Erythroblast (primary cell): ENCODE data around the gene TRIO.

Source experiments
- DNase-seq, 2 experiments: peaks; one replicate each; lab custom pipeline; 2025; lab: John Stamatoyannopoulos, UW
- GATA1 ChIP-seq: IDR thresholded peaks from 2 replicates; pipeline ENCODE4 v1.6.1; 2011; ENCODE audit warnings: low read depth, mild to moderate bottlenecking, control low read depth, low read length, moderate library complexity
- POLR2A ChIP-seq: IDR thresholded peaks from 2 replicates; pipeline ENCODE4 v1.6.1; 2011; ENCODE audit warnings: mild to moderate bottlenecking, low read length

Gene TRIO

DNA sequence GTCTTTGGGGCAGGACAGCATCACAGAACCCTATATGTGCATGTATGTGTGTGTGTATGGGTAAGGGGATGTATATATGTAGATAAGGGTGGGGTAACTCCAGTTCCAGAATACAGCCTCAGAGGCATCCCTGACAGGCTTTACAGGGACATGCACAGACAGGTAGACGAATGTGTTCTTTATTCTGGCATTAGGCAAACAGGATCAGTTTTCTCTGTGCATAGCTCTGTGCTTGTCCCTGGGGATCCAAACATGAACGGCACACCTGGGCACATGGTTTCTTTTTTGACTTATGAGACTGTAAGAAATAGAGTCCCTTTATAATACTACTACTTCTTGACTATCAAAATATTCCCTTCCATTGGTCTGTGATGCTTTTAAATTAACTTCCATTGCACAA, 120.6 kb downstream of the TRIO start:
- no peak for TF ChIP-seq POLR2A
- no peak for DNase-seq

- TF ChIP-seq POLR2A: no peak
- TF ChIP-seq GATA1: no peak
- peak; percentile 89 to 91 for DNase-seq
These were observed 121.6 kb downstream of the TRIO start for GRCh38 chr5:14264605-14265316.

GRCh38 chr5:14265570-14265969, 122.4 kb downstream of the TRIO start:
- no peak for DNase-seq
- TF ChIP-seq GATA1 (no peak), POLR2A (no peak)

DNA sequence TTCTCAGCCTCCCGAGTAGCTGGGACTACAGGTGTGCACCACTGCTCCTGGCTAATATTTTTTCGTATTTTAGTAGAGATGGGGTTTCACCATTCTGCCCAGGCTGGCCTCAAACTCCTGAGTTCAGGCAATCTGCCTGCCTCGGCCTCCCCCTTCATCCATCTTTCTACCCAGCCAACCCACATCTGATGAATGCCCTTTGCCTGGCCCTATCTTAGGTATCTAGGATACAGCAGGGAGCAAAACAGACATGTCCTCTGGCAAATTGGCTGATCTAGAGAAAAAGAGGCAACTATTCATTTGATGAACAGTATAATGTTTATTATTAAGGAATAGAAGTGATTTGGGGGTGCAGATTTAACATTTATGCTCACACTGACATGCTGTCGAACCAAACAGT, 123.0 kb downstream of the TRIO start:
- TF ChIP-seq GATA1 (no peak), POLR2A (no peak)

GRCh38 chr5:14266686-14267085, 123.5 kb downstream of the TRIO start:
- DNase-seq: peak; percentile 69 to 77
- TF ChIP-seq POLR2A (no peak), GATA1 (no peak)

More for the DNA sequence above, 123.0 kb downstream of the TRIO start:
- no peak for DNase-seq

GRCh38 chr5:14267166-14267838, 124.2 kb downstream of the TRIO start:
- DNase-seq: peak; percentile 61 to 68
- TF ChIP-seq POLR2A: no peak
- TF ChIP-seq GATA1: no peak

DNA sequence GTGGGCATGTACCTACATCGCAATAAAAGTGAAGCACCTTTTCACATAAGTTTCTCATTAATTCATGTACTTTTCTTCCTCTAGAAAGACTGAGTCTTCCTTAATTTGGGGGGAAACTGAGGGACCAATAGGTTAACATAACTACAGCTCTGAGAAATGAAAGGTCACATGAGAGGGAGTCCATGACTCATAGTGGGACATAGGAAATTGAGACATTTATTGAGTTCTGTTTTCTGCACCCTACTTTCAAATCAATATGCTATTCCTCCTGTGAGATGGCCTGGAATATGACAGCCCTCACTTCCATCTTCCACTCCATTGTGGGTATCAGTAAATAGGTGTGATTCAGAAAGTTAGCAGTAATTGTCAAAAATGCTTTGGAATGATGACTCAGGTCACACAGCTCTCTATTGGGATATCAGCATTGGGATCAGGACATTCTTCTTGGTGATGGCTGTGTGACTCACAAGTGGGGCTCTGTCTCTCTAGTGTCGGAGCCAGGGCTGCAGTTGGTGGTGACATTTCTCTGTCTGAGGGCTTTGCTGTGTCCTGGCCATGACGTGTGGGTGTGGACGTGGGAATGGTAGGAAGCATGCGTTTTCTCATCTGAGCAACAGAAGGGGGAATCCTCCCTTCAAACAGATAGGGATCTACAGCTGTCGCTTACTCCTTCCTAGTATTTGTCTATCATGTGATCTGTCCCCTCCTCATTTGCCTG, 125.0 kb downstream of the TRIO start:
- DNase-seq: peak; percentile 41 to 75
- TF ChIP-seq POLR2A: no peak
- no peak for TF ChIP-seq GATA1

GRCh38 chr5:14268738-14269137, 125.6 kb downstream of the TRIO start:
- DNase-seq: peak in 1 of 2 experiments; percentile 27

DNA sequence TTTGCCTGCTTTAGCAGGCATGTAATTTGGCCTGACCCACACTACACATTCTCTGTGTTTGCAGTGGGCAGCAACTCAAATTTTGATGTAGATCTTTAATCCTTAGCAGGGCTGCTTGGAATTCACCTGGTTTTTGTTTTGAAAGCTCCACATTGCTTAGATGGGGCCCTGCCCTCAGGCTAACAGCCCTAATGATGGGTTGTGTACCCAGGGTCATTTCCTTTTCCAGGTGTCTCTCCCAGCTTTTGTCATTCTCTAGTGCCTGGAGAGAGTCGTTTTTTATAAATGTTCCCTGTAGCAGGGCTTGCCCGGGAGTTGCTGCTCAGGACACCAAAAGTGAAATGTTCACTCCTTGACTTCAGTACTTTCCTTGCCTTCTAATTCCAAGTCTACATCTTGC, 126.3 kb downstream of the TRIO start:
- TF ChIP-seq POLR2A: no peak
- no peak for TF ChIP-seq GATA1

More at GRCh38 chr5:14268738-14269137, 125.6 kb downstream of the TRIO start:
- TF ChIP-seq POLR2A (no peak), GATA1 (no peak)

DNA sequence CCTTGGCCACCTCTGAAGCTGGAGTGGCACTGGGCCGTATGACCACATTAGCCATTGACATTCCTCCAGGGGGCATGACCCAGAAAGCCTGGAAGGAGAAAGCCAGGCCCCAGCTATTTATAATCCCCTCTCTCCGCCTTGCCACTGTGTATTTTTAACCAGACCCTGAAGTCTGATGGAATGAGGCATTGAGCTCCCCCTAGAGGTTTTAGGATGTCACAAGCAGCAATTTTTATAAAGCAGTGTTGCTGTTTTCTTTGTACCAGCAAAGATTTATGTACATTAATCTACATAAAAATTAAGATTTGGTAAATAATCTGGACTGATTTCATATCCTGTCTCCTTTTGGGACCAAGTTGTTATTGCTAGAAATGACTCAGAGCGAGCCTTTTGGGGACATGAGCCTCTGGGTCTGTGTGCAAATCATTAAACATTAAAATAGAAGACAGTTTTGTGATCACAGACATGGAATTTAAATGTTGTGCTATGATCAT, 127.1 kb downstream of the TRIO start:
- TF ChIP-seq GATA1: no peak
- no peak for TF ChIP-seq POLR2A
- peak; percentile 45 to 58 for DNase-seq

More for the DNA sequence above, 126.3 kb downstream of the TRIO start:
- DNase-seq: no peak

GRCh38 chr5:14272548-14273205, 129.5 kb downstream of the TRIO start:
- TF ChIP-seq POLR2A (no peak), GATA1 (no peak)
- DNase-seq: no peak

DNA sequence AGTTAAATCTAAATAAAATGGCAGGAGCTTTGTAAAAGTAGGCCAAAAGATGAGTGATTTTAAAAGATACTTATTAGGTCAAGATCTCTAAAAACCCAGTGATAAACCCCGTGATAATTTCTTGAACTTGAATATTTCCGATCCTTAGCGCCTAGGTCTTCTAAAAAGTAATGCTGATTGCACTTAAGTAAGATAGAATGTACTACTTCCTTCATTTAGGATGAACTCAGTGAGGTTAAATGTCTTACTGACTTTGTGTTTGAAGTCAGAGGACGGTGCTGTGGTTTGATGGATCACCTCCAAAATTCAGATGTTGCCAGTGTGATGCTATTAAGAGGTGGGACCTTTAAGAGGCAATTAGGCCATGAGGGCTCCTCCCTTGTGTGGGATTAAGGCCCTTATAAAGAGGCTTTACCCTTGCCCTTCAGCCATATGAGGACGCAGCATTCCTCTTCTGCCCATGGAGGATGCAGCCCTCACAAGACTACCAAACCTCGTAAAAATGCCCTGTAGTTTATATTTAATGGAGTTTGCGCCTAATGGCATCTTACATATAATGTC, 130.1 kb downstream of the TRIO start:
- no peak for TF ChIP-seq GATA1
- TF ChIP-seq POLR2A: no peak
- DNase-seq: no peak

DNA sequence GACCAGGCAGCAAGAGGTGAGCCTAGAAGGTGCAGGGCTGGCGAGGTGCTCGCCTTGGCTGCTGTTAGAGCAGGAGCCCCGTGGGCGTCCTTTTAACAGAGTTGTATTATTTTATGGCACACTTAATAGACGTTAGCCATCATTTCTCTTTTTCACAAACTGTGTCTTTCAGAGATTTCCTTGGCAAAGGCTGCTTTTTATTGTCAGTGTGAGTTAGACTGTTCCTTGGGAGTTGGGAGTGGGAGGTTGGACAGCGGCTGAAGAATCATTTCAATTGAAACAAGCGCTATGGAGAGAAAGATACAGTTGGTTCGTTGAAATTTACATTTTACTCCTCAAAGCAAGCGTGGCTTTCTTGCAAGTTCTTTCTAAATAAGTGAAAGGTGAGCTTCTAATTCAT, 133.2 kb downstream of the TRIO start:
- DNase-seq: no peak
- no peak for TF ChIP-seq GATA1
- no peak for TF ChIP-seq POLR2A
